ENCODE measurements around the gene MED16.

GRCh38 chr19:887599-887998 is 5.4 kb downstream of the MED16 start:
- TF ChIP-seq CTCF (IDR thresholded peaks at IDR 0.05), result no peak
- TF ChIP-seq ZFX (IDR thresholded peaks at IDR 0.05; ENCODE audit: borderline replicate concordance), result no peak
